Thoracic aorta (tissue), 2 donors: ENCODE data around the gene ZEB2. TPM values are rescaled to one million over a fixed set of nuclear protein-coding genes. Genes with fewer than 3 reads are reported as not detected.
A peak's percentile ranks its signal among the peaks of the same experiment; 100 is the strongest.

Source experiments
- ATAC-seq: fragments of 150-250 bp; one replicate; pipeline ENCODE4 v1.8.0; 2017; ENCODE audit warnings: low read depth; ENCODE audit not compliant: insufficient number of reproducible peaks, low FRiP score
- DNase-seq: peaks from one replicate; pipeline ENCODE4 v3.0.0-alpha.2; 2020; ENCODE audit warnings: low spot score
- H3K27ac ChIP-seq, 2 donors: fragments of 200-600 bp; sonication (generic); 1 replicate in 1 of 2; 2 replicates in 1 of 2; pipeline ENCODE4 v1.5.1; 2016; ENCODE audit warnings: mild to moderate bottlenecking in 2 of 2, moderate library complexity in 2 of 2
- H3K27me3 ChIP-seq: fragments of 200-600 bp; sonication (generic); replicated peaks from 2 replicates; pipeline ENCODE4 v1.6.0; 2016; ENCODE audit warnings: mild to moderate bottlenecking; ENCODE audit not compliant: insufficient read depth
- H3K36me3 ChIP-seq: fragments of 200-600 bp; sonication (generic); one replicate; pipeline ENCODE4 v1.5.1; 2016
- H3K4me1 ChIP-seq, 2 donors: fragments of 200-600 bp; sonication (generic); 1 replicate in 1 of 2; 2 replicates in 1 of 2; pipeline versions ENCODE4 v1.5.1 to v1.6.0; 2016; ENCODE audit warnings: low read depth in 2 of 2, mild to moderate bottlenecking in 1 of 2; ENCODE audit not compliant: control insufficient read depth in 1 of 2
- H3K4me3 ChIP-seq: fragments of 200-600 bp; sonication (generic); 2 replicates; pipeline ENCODE4 v1.5.1; 2016; ENCODE audit warnings: mild to moderate bottlenecking
- H3K9me3 ChIP-seq: fragments of 200-600 bp; sonication (generic); 2 replicates; pipeline ENCODE4 v1.5.1; 2016
- CTCF ChIP-seq: fragments of 200-600 bp; sonication (generic); IDR thresholded peaks from one replicate; pipeline ENCODE4 v1.5.1; 2019; ENCODE audit warnings: antibody characterized with exemption
- total RNA-seq, 2 donors: library from RNA; depleted of rRNA; stranded (reverse); fragments of >200 nt; gene quantifications; one replicate each; pipeline versions ENCODE4 v1.1.0 to v1.2.3, GENCODE V29; 2016

The ZEB2 gene
- total RNA-seq, 2 donors from 2014 or later, result 122 to 190 TPM

- no peak for DNase-seq
- Histone ChIP-seq H3K4me3 (peak overlapping the region; percentile 60), H3K9me3 (no peaks in the 10 kb centered on the region), H3K27ac (peak overlapping the region; percentile 52 to 56), H3K36me3 (no peaks in the 10 kb centered on the region), H3K27me3 (no peaks in the 10 kb centered on the region), H3K4me1 (peaks cover 27 to 74% of the 10 kb centered on the region in 2 donors)
- TF ChIP-seq CTCF, result peak; percentile 50
- ATAC-seq, result peak; percentile 45
Observed at GRCh38 chr2:144449028-144449406, 70.9 kb downstream of the ZEB2 start.

- no peak for ATAC-seq
- peaks cover 26 to 74% of the 10 kb centered on the region in 2 donors for H3K4me1 ChIP-seq
- no peaks in the 10 kb centered on the region for H3K9me3 ChIP-seq
Observed at GRCh38 chr2:144448389-144449027, 71.4 kb downstream of the ZEB2 start.

GRCh38 chr2:144447535-144447934 lies 72.4 kb downstream of the ZEB2 start:
- Histone ChIP-seq H3K4me3 (no peak overlapping the region), H3K9me3 (no peaks in the 10 kb centered on the region), H3K27ac (peak overlapping the region in 1 of 2 donors; percentile 32), H3K4me1 (peaks cover 18 to 76% of the 10 kb centered on the region in 2 donors), H3K36me3 (no peaks in the 10 kb centered on the region), H3K27me3 (no peaks in the 10 kb centered on the region)
- DNase-seq, result no peak
- no peak for TF ChIP-seq CTCF
- no peak for ATAC-seq

More at GRCh38 chr2:144448389-144449027, 71.4 kb downstream of the ZEB2 start:
- Histone ChIP-seq H3K27me3 (no peaks in the 10 kb centered on the region), H3K36me3 (no peaks in the 10 kb centered on the region), H3K27ac (peak overlapping the region; percentile 52 to 56), H3K4me3 (peak overlapping the region; percentile 60)
- no peak for DNase-seq
- no peak for TF ChIP-seq CTCF

GRCh38 chr2:144446136-144446535 lies 73.8 kb downstream of the ZEB2 start:
- Histone ChIP-seq H3K36me3 (no peaks in the 10 kb centered on the region), H3K4me1 (peaks cover 13 to 78% of the 10 kb centered on the region in 2 donors), H3K27me3 (no peaks in the 10 kb centered on the region), H3K4me3 (no peak overlapping the region), H3K27ac (no peak overlapping the region), H3K9me3 (no peaks in the 10 kb centered on the region)
- DNase-seq, result no peak
- no peak for ATAC-seq
- TF ChIP-seq CTCF, result no peak

DNA sequence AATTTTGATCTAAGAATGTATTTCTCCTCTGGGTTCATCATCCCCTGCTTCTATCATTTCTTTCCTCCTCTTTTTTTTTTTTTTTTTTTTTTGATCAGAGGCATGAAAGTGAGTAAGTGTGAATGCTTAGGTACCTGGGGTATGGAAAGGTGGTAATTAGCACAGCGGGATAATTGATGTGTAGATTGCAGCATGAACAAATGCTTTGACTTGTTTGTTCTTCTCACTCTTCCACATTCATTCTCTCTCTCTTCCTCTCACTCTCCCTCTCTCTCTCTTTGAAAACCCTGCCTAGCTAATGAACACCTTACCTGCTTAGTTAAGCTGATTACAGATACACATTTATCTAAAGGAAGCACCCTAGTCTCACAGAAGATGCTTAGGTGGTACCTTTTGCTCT lies 74.7 kb downstream of the ZEB2 start:
- H3K27me3 ChIP-seq, result no peaks in the 10 kb centered on the region
- peaks cover 15 to 74% of the 10 kb centered on the region in 2 donors for H3K4me1 ChIP-seq
- DNase-seq (no peak), ATAC-seq (no peak)
- no peaks in the 10 kb centered on the region for H3K9me3 ChIP-seq
- no peak for TF ChIP-seq CTCF
- no peak overlapping the region for H3K4me3 ChIP-seq
- no peaks in the 10 kb centered on the region for H3K36me3 ChIP-seq
- H3K27ac ChIP-seq, result no peak overlapping the region
